ENCODE measurements around the gene RPS4Y1. TPM values are rescaled to one million over a fixed set of nuclear protein-coding genes. Genes with fewer than 3 reads are reported as not detected.
"Not testable (repeated sequence)": the region's sequence is repeated elsewhere in the genome, so short reads cannot be mapped to it uniquely, and the experiment has no call there.

Gene RPS4Y1
- total RNA-seq (100 to 1,000 TPM; 364 to 399 TPM), total RNA-seq (0.12 to 111 reads per million in 2 donors)

- H3K4me1 Mint-ChIP-seq, result peaks cover 14% of the 10 kb centered on the region
- H3K27me3 Mint-ChIP-seq, result no peaks in the 10 kb centered on the region
- ATAC-seq (peak; percentile 92), DNase-seq (peak; percentile 14 to 32 (median 21))
- peak within 1 kb of the TSS; percentile 88 for H3K27ac Mint-ChIP-seq
- H3K4me3 Mint-ChIP-seq, result peak within 1 kb of the TSS; percentile 88
- H3K9me3 ChIP-seq (ENCODE audit: control insufficient read depth, low read length, poor library complexity, severe bottlenecking), result no peaks in the 10 kb centered on the region
- peaks cover 5% of the 10 kb centered on the region for H3K36me3 Mint-ChIP-seq (ENCODE audit: low read depth)
Measured at GRCh38 chrY:2841471-2841893, at the start of gene RPS4Y1. Gene RPS4Y1, plus strand, starts transcription at chrY:2841602. Its CDS starts 23 bp downstream, at chrY:2841625.

GRCh38 chrY:2796977-2797523 is 44.4 kb upstream of the RPS4Y1 start:
- no peak overlapping the region for H3K4me3 Mint-ChIP-seq
- H3K36me3 Mint-ChIP-seq (ENCODE audit: low read depth), result no peaks in the 10 kb centered on the region
- H3K27ac Mint-ChIP-seq, result no peak overlapping the region
- ATAC-seq (no peak), DNase-seq (no peak)
- peaks cover 6% of the 10 kb centered on the region for H3K27me3 Mint-ChIP-seq
- H3K4me1 Mint-ChIP-seq, result no peaks in the 10 kb centered on the region
- H3K9me3 ChIP-seq (ENCODE audit: control insufficient read depth, low read length, poor library complexity, severe bottlenecking), result no peaks in the 10 kb centered on the region

DNA sequence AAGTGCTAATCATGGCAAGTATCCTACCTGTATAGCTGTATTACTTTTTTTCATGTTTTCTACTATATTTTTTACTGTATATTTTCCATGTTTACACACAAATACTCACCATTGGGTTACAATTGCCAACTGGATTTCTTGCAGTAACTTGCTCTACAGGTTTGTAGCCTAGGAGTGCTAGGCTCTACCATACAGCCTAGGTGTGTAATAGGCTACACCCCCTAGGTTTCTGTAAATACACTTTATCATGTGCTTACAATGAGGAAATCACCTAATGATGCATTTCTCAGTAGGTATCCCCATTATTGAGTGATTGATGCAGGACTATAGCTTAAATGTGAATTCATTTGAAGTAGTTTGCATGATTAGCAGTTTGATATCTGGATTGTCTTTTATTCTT is 43.4 kb upstream of the RPS4Y1 start:
- ATAC-seq, result no peak
- no peaks in the 10 kb centered on the region for H3K9me3 ChIP-seq (ENCODE audit: control insufficient read depth, low read length, poor library complexity, severe bottlenecking)
- no peak overlapping the region for H3K27ac Mint-ChIP-seq
- H3K4me1 Mint-ChIP-seq, result peaks cover 2% of the 10 kb centered on the region
- DNase-seq, result no peak
- H3K27me3 Mint-ChIP-seq, result peaks cover 6% of the 10 kb centered on the region
- no peaks in the 10 kb centered on the region for H3K36me3 Mint-ChIP-seq (ENCODE audit: low read depth)
- no peak overlapping the region for H3K4me3 Mint-ChIP-seq

DNA sequence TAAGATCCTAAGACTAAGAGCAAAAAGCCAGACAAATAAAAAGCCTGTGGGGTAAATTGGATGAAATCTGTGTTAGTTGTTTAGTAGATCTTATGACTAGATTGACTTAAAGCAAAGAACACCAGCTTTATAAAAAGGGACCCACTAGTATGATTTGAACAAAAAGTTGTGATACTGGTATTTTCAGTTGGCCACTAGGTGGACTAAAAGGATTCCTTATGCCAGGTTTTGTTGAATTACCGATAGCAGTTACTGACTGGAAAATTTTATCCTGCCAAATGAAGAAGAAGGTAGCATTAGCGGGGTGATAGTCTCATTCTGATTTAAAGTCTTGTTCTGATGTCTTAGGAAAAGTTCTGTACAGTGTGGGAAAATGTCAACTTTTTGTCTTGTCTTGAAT is 41.2 kb upstream of the RPS4Y1 start:
- ATAC-seq, result no peak
- H3K4me1 Mint-ChIP-seq, result peaks cover 2% of the 10 kb centered on the region
- peaks cover 14% of the 10 kb centered on the region for H3K27me3 Mint-ChIP-seq
- no peak for DNase-seq
- no peaks in the 10 kb centered on the region for H3K9me3 ChIP-seq (ENCODE audit: control insufficient read depth, low read length, poor library complexity, severe bottlenecking)
- H3K4me3 Mint-ChIP-seq, result no peak overlapping the region
- H3K36me3 Mint-ChIP-seq (ENCODE audit: low read depth), result peaks cover 2% of the 10 kb centered on the region
- H3K27ac Mint-ChIP-seq, result no peak overlapping the region

DNA sequence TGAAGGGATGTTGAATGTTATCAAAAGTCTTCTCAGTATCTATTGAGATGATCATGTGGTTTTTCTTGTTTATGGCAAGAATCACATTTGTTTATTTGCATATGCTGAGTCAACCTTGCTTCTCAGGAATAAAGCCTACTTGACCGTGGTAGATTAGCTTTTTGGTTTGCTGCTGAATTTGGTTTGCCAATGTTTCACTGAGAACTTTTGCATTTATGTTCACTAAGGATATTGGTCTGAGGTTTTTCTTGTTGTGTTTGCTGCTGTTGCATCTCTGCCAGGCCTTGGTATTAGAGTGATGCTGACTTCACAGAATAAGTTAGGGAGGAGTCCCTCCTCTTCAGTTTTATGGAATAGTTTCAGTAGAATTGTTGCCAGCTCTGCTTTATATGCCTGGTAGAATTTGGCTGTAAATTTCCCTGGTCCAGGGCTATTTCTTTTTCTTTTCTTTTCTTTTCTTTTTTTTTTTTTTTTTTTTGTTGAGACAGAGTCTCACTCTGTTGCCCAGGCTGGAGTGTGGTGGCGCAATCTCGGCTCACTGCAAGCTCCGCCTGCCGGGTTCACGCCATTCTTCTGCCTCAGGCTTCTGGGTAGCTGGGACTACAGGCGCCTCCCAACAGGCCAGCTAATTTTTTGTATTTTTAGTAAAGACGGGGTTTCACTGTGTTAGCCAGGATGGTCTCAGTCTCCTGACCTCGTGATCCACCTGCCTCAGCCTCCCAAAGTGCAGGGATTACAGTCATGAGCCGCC is 24.1 kb upstream of the RPS4Y1 start:
- H3K27ac Mint-ChIP-seq; H3K36me3 Mint-ChIP-seq (ENCODE audit: low read depth); DNase-seq; ATAC-seq; H3K9me3 ChIP-seq (ENCODE audit: control insufficient read depth, low read length, poor library complexity, severe bottlenecking); H3K4me3 Mint-ChIP-seq; H3K4me1 Mint-ChIP-seq: not testable (repeated sequence)
- peaks cover 11% of the 10 kb centered on the region for H3K27me3 Mint-ChIP-seq

GRCh38 chrY:2824471-2824870 is 16.9 kb upstream of the RPS4Y1 start:
- DNase-seq, result no peak
- H3K9me3 ChIP-seq (ENCODE audit: control insufficient read depth, low read length, poor library complexity, severe bottlenecking), result no peaks in the 10 kb centered on the region
- Mint-ChIP-seq H3K4me3 (no peak overlapping the region), H3K4me1 (no peaks in the 10 kb centered on the region), H3K27ac (no peak overlapping the region), H3K27me3 (peaks cover 18% of the 10 kb centered on the region), H3K36me3 (ENCODE audit: low read depth) (no peaks in the 10 kb centered on the region)
- ATAC-seq, result no peak

DNA sequence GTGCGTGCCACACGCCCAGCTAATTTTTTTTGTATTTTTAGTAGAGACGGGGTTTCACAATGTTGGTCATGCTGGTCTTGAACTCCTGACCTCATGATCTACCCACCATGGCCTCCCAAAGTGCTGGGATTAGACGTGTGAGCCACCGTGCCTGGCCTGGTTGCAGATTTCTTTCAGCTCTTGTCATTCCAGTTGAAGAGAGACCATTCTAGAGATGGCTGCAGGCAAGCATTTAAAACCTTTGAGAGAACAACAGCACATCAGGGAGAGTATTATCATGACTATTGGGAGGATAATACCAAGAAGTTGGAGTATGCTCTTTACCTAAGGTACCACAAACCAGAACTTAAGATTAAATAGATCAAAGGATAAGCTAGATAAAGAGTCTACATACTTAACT is 12.9 kb upstream of the RPS4Y1 start:
- H3K27ac Mint-ChIP-seq, result no peak overlapping the region
- peaks cover 16% of the 10 kb centered on the region for H3K27me3 Mint-ChIP-seq
- no peaks in the 10 kb centered on the region for H3K36me3 Mint-ChIP-seq (ENCODE audit: low read depth)

GRCh38 chrY:2835230-2835629 is 6.2 kb upstream of the RPS4Y1 start:
- DNase-seq, result no peak
- no peaks in the 10 kb centered on the region for H3K4me1 Mint-ChIP-seq
- H3K9me3 ChIP-seq (ENCODE audit: control insufficient read depth, low read length, poor library complexity, severe bottlenecking), result no peaks in the 10 kb centered on the region

More for the DNA sequence above, 12.9 kb upstream of the RPS4Y1 start:
- Mint-ChIP-seq H3K4me1 (no peaks in the 10 kb centered on the region), H3K4me3 (no peak overlapping the region)
- no peaks in the 10 kb centered on the region for H3K9me3 ChIP-seq (ENCODE audit: control insufficient read depth, low read length, poor library complexity, severe bottlenecking)
- ATAC-seq (no peak), DNase-seq (no peak)

GRCh38 chrY:2837078-2837477 is 4.3 kb upstream of the RPS4Y1 start:
- ATAC-seq, result no peak
- Mint-ChIP-seq H3K36me3 (ENCODE audit: low read depth) (no peaks in the 10 kb centered on the region), H3K27me3 (peaks cover 10% of the 10 kb centered on the region), H3K4me3 (no peak overlapping the region), H3K4me1 (no peaks in the 10 kb centered on the region), H3K27ac (no peak overlapping the region)
- H3K9me3 ChIP-seq (ENCODE audit: control insufficient read depth, low read length, poor library complexity, severe bottlenecking), result no peaks in the 10 kb centered on the region
- no peak for DNase-seq

More at GRCh38 chrY:2835230-2835629, 6.2 kb upstream of the RPS4Y1 start:
- Mint-ChIP-seq H3K27me3 (peaks cover 16% of the 10 kb centered on the region), H3K36me3 (ENCODE audit: low read depth) (no peaks in the 10 kb centered on the region), H3K4me3 (no peak overlapping the region), H3K27ac (no peak overlapping the region)
- ATAC-seq, result no peak

GRCh38 chrY:2837932-2838331 is 3.5 kb upstream of the RPS4Y1 start:
- no peak for DNase-seq
- ATAC-seq, result no peak
- no peaks in the 10 kb centered on the region for H3K9me3 ChIP-seq (ENCODE audit: control insufficient read depth, low read length, poor library complexity, severe bottlenecking)
- Mint-ChIP-seq H3K27ac (no peak overlapping the region), H3K36me3 (ENCODE audit: low read depth) (no peaks in the 10 kb centered on the region), H3K27me3 (peaks cover 10% of the 10 kb centered on the region), H3K4me3 (no peak overlapping the region), H3K4me1 (no peaks in the 10 kb centered on the region)

GRCh38 chrY:2846791-2847190 is 5.4 kb downstream of the RPS4Y1 start:
- Mint-ChIP-seq H3K4me3 (no peak overlapping the region), H3K27ac (peak overlapping the region; percentile 49), H3K27me3 (no peaks in the 10 kb centered on the region), H3K4me1 (peaks cover 39% of the 10 kb centered on the region), H3K36me3 (ENCODE audit: low read depth) (peaks cover 17% of the 10 kb centered on the region)
- ATAC-seq (no peak), DNase-seq (no peak)
- no peaks in the 10 kb centered on the region for H3K9me3 ChIP-seq (ENCODE audit: control insufficient read depth, low read length, poor library complexity, severe bottlenecking)

GRCh38 chrY:2848384-2848783 is 7.0 kb downstream of the RPS4Y1 start:
- no peak for ATAC-seq

GRCh38 chrY:2849368-2849767 is 8.0 kb downstream of the RPS4Y1 start:
- H3K27ac Mint-ChIP-seq, result no peak overlapping the region
- ATAC-seq (no peak), DNase-seq (no peak)
- H3K27me3 Mint-ChIP-seq, result no peaks in the 10 kb centered on the region
- no peak overlapping the region for H3K4me3 Mint-ChIP-seq
- peaks cover 14% of the 10 kb centered on the region for H3K36me3 Mint-ChIP-seq (ENCODE audit: low read depth)
- no peaks in the 10 kb centered on the region for H3K9me3 ChIP-seq (ENCODE audit: control insufficient read depth, low read length, poor library complexity, severe bottlenecking)
- peaks cover 34% of the 10 kb centered on the region for H3K4me1 Mint-ChIP-seq

More at GRCh38 chrY:2848384-2848783, 7.0 kb downstream of the RPS4Y1 start:
- H3K9me3 ChIP-seq (ENCODE audit: control insufficient read depth, low read length, poor library complexity, severe bottlenecking), result no peaks in the 10 kb centered on the region
- peaks cover 17% of the 10 kb centered on the region for H3K36me3 Mint-ChIP-seq (ENCODE audit: low read depth)
- no peak for DNase-seq
- H3K4me1 Mint-ChIP-seq, result peaks cover 41% of the 10 kb centered on the region
- no peaks in the 10 kb centered on the region for H3K27me3 Mint-ChIP-seq
- peak overlapping the region; percentile 49 for H3K27ac Mint-ChIP-seq
- H3K4me3 Mint-ChIP-seq, result peak overlapping the region; percentile 55

All from T-helper 17 cell (primary cell).